HG03060 (cell line): ENCODE data around the gene GAGE12C.
"Not testable (repeated sequence)": the region's sequence is repeated elsewhere in the genome, so short reads cannot be mapped to it uniquely, and the experiment has no call there.

Experiments used
- ATAC-seq: cut with Tn5 transposase; IDR thresholded peaks from one replicate; pipeline ENCODE4 v1.9.1; 2021; ENCODE audit warnings: low read depth, moderate number of reproducible peaks; ENCODE audit not compliant: unreplicated experiment

Gene GAGE12C

GRCh38 chrX:49531877-49532276, at the start of gene GAGE12C:
GAGE12C (plus strand) TSS chrX:49532177; CDS start chrX:49533332, 1,155 bp downstream.
- not testable (repeated sequence) for ATAC-seq

- not testable (repeated sequence) for ATAC-seq
These were observed 9.5 kb downstream of the GAGE12C start, which contains the start of gene GAGE12D for GRCh38 chrX:49541433-49541832. GAGE12D (plus strand) TSS chrX:49541733; CDS start chrX:49542888, 1,155 bp downstream.

DNA sequence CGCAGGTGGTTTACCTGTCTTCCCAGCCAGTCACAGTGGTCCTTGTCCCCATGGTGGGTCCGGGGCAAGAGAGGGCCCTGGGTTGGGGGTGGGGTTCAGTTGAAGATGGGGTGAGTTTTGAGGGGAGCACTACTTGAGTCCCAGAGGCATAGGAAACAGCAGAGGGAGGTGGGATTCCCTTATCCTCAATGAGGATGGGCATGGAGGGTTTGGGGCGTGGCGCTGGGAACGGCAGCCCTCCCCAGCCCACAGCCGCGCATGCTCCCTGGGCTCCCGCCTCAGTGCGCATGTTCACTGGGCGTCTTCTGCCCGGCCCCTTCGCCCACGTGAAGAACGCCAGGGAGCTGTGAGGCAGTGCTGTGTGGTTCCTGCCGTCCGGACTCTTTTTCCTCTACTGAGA, 19.0 kb downstream of the GAGE12C start, which contains the start of gene GAGE12E:
Gene GAGE12E, plus strand, starts transcription at position 301 of the 400 bp plus-strand sequence. CDS start 1,155 bp downstream, outside the sequence.
- ATAC-seq: not testable (repeated sequence)

DNA sequence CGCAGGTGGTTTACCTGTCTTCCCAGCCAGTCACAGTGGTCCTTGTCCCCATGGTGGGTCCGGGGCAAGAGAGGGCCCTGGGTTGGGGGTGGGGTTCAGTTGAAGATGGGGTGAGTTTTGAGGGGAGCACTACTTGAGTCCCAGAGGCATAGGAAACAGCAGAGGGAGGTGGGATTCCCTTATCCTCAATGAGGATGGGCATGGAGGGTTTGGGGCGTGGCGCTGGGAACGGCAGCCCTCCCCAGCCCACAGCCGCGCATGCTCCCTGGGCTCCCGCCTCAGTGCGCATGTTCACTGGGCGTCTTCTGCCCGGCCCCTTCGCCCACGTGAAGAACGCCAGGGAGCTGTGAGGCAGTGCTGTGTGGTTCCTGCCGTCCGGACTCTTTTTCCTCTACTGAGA, 28.6 kb downstream of the GAGE12C start, which contains the start of gene GAGE12F:
Gene GAGE12F, plus strand, starts transcription at position 301 of the 400 bp plus-strand sequence. CDS start 1,155 bp downstream, outside the sequence.
- not testable (repeated sequence) for ATAC-seq

GRCh38 chrX:49568728-49569127, 36.8 kb downstream of the GAGE12C start:
- ATAC-seq: not testable (repeated sequence)

GRCh38 chrX:49569152-49569551, 37.2 kb downstream of the GAGE12C start:
- ATAC-seq: not testable (repeated sequence)

- not testable (repeated sequence) for ATAC-seq
These were observed 38.1 kb downstream of the GAGE12C start, which contains the start of gene GAGE12G for GRCh38 chrX:49570100-49570499. GAGE12G (plus strand) TSS chrX:49570400; CDS start chrX:49571555, 1,155 bp downstream.

DNA sequence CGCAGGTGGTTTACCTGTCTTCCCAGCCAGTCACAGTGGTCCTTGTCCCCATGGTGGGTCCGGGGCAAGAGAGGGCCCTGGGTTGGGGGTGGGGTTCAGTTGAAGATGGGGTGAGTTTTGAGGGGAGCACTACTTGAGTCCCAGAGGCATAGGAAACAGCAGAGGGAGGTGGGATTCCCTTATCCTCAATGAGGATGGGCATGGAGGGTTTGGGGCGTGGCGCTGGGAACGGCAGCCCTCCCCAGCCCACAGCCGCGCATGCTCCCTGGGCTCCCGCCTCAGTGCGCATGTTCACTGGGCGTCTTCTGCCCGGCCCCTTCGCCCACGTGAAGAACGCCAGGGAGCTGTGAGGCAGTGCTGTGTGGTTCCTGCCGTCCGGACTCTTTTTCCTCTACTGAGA, 47.7 kb downstream of the GAGE12C start, which contains the start of gene GAGE12H:
Gene GAGE12H, plus strand, starts transcription at position 301 of the 400 bp plus-strand sequence. CDS start 1,155 bp downstream, outside the sequence.
- not testable (repeated sequence) for ATAC-seq
